ENCODE measurements around the gene CERK. TPM values are rescaled to one million over a fixed set of nuclear protein-coding genes. Genes with fewer than 3 reads are reported as not detected.
"Not testable (repeated sequence)": the region's sequence is repeated elsewhere in the genome, so short reads cannot be mapped to it uniquely, and the experiment has no call there.

CERK gene
- total RNA-seq, 3 donors from 2014 or later: 40.3 to 51.7 (median 50.0) TPM

- DNase-seq (peak in 2 of 3 donors; percentile 74 to 76), ATAC-seq (peak; percentile 86)
- no peaks in the 10 kb centered on the region for H3K36me3 ChIP-seq (ENCODE audit: low read depth)
- intact Hi-C loops (cut with DNase I, micrococcal nuclease): no loop called here
- no peak for TF ChIP-seq CTCF (IDR thresholded peaks at IDR 0.05)
- peaks cover 22% of the 10 kb centered on the region for H3K4me1 ChIP-seq (ENCODE audit: low read depth)
- no peak overlapping the region for H3K4me3 ChIP-seq
- no peaks in the 10 kb centered on the region for H3K9me3 ChIP-seq
Observed at GRCh38 chr22:46646531-46647215, 91.4 kb downstream of the CERK start.

GRCh38 chr22:46642840-46643480 is 95.1 kb downstream of the CERK start:
- H3K36me3 ChIP-seq (ENCODE audit: low read depth); intact Hi-C loops (cut with DNase I, micrococcal nuclease): not testable (repeated sequence)

GRCh38 chr22:46641811-46642266 is 96.2 kb downstream of the CERK start:
- TF ChIP-seq CTCF (IDR thresholded peaks at IDR 0.05): no peak
- Histone ChIP-seq H3K36me3 (ENCODE audit: low read depth) (no peaks in the 10 kb centered on the region), H3K9me3 (no peaks in the 10 kb centered on the region), H3K4me3 (no peak overlapping the region), H3K4me1 (ENCODE audit: low read depth) (peaks cover 10% of the 10 kb centered on the region)
- no peak for ATAC-seq
- DNase-seq: no peak
- intact Hi-C loops (cut with DNase I, micrococcal nuclease): no loop called here

More at GRCh38 chr22:46642840-46643480, 95.1 kb downstream of the CERK start:
- not testable (repeated sequence) for DNase-seq; ATAC-seq; H3K4me3 ChIP-seq; H3K4me1 ChIP-seq (ENCODE audit: low read depth); H3K9me3 ChIP-seq

- no peak for TF ChIP-seq CTCF (IDR thresholded peaks at IDR 0.05)
- no peak for ATAC-seq
- intact Hi-C loops (cut with DNase I, micrococcal nuclease): no loop called here
- no peaks in the 10 kb centered on the region for H3K4me1 ChIP-seq (ENCODE audit: low read depth)
- no peak for DNase-seq
- no peak overlapping the region for H3K4me3 ChIP-seq
- H3K36me3 ChIP-seq (ENCODE audit: low read depth): no peaks in the 10 kb centered on the region
- H3K9me3 ChIP-seq: no peaks in the 10 kb centered on the region
Observed at GRCh38 chr22:46640293-46641055, 97.6 kb downstream of the CERK start.

GRCh38 chr22:46639843-46640242 is 98.2 kb downstream of the CERK start:
- DNase-seq (no peak), ATAC-seq (no peak)
- H3K36me3 ChIP-seq (ENCODE audit: low read depth): no peaks in the 10 kb centered on the region
- H3K9me3 ChIP-seq: no peaks in the 10 kb centered on the region
- intact Hi-C loops (cut with DNase I, micrococcal nuclease): no loop called here
- no peak for TF ChIP-seq CTCF (IDR thresholded peaks at IDR 0.05)
- H3K4me3 ChIP-seq: no peak overlapping the region
- peaks cover under 1% of the 10 kb centered on the region for H3K4me1 ChIP-seq (ENCODE audit: low read depth)

Data from mucosa of descending colon (tissue), 3 donors.